Peyer's patch (tissue), 4 donors: ENCODE data around the gene SLC8A2.

Experiments
- POLR2A ChIP-seq, 2 donors: fragments of 450-650 bp; IDR thresholded peaks; one replicate each; pipeline ENCODE4 v1.5.1; 2017; ENCODE audit warnings: antibody characterized with exemption in 2 of 2, mild to moderate bottlenecking in 2 of 2, moderate library complexity in 2 of 2
- TF ChIP-seq, protein P1 (sequence below), 6 experiments: fragments of 450-650 bp in 4 of 6; fragments of 200-600 bp in 2 of 6; sonication (generic) in 1 of 6; IDR thresholded peaks; one replicate each; pipeline ENCODE4 v1.5.1; 2017 to 2019; ENCODE audit warnings: antibody characterized with exemption in 6 of 6, mild to moderate bottlenecking in 3 of 6, moderate library complexity in 1 of 6

DNA sequence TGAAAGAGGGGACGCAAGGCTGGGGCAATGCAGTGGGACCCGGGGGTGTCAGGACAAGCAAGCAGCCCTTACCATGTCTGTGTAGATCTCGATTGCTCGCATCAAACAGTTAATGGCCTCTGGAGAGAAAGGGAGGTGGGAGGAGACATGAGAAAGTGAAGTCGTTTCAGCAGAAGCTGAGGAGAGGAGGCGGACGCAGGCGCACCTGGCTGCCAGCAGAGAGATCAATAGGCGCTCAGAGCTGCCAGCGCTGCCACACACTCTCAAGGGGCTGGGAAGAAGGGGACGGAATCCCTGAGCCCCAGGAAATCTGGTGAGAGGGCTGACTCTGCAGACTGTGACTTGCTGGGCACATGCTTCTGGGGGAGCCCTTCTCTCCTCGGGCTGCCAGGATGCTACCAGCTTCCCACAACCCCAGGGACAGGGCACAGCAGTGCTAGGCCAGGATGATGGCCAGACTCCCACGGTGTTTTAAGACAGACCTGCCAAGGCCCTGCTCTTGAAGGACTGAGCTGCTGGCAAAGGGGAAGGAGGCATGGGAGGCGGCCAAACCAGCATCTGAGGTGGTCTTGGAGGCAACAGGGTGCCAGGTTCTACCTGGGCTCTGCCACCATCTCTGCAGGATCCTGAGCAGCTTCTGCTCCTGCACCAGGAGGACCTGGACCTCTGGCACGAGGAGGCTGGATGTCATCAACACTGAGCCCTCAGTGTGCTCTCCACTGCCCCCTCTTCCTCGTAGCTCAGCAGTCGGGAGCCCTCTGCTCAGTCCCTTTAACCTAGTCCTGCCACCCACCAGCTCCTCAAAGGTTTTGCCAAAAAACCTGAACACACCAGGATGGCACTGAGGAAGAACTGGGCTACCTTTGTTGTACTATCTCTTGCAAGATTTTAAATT, 24.0 kb upstream of the SLC8A2 start:
- TF ChIP-seq, protein P1, sequence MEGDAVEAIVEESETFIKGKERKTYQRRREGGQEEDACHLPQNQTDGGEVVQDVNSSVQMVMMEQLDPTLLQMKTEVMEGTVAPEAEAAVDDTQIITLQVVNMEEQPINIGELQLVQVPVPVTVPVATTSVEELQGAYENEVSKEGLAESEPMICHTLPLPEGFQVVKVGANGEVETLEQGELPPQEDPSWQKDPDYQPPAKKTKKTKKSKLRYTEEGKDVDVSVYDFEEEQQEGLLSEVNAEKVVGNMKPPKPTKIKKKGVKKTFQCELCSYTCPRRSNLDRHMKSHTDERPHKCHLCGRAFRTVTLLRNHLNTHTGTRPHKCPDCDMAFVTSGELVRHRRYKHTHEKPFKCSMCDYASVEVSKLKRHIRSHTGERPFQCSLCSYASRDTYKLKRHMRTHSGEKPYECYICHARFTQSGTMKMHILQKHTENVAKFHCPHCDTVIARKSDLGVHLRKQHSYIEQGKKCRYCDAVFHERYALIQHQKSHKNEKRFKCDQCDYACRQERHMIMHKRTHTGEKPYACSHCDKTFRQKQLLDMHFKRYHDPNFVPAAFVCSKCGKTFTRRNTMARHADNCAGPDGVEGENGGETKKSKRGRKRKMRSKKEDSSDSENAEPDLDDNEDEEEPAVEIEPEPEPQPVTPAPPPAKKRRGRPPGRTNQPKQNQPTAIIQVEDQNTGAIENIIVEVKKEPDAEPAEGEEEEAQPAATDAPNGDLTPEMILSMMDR (IDR thresholded peaks at IDR 0.05) = no peak
- TF ChIP-seq POLR2A (IDR thresholded peaks at IDR 0.05) = no peak
